Measurements from ENCODE around the gene TMEM233.

DNA sequence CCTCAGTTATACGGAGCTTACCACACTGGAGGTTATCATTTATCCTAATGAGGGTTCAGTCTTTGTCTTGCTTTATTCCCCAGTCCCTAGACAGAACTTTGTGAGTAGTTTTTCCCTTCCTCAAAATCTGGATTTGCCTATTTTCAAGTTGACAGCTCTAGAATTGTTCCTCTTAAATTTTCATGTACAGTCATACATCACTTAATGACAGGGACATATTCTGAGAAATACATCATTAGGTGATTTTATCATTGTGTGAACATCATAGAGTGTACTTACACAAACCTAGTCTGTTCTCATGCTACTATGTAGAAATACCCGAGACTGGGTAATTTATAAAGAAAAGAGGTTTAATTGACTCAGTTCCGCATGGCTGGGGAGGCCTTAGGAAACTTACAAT is 77.5 kb downstream of the TMEM233 start:
- TF ChIP-seq EZH2 (IDR thresholded peaks at IDR 0.05; ENCODE audit: insufficient read depth, poor library complexity, severe bottlenecking), result no peak
- TF ChIP-seq EZH2phosphoT487 (IDR thresholded peaks at IDR 0.05; ENCODE audit: insufficient read depth, low read depth), result no peak
